K562 (cell line): Measurements from ENCODE around the gene DTX4. TPM values are rescaled to one million over a fixed set of nuclear protein-coding genes. Genes with fewer than 3 reads are reported as not detected.

ENCODE experiments used
- CCNT2 ChIP-seq: IDR thresholded peaks from 2 replicates; pipeline ENCODE4 v1.6.1; 2011; ENCODE audit warnings: borderline replicate concordance, low read depth, mild to moderate bottlenecking, moderate library complexity, mixed read lengths, low read length; ENCODE audit not compliant: insufficient read length; ENCODE audit errors: extremely low read depth
- FOXP4 ChIP-seq: sonication (generic); formaldehyde crosslinking; IDR thresholded peaks from 2 replicates; pipeline ENCODE4 v1.8.0; 2022; ENCODE audit warnings: mild to moderate bottlenecking, missing genetic modification reagents, borderline replicate concordance
- HBP1 ChIP-seq: fragments of 450-650 bp; formaldehyde crosslinking; IDR thresholded peaks from 2 replicates; pipeline ENCODE4 v1.4.0; 2022; ENCODE audit warnings: missing genetic modification characterization
- PBX2 ChIP-seq, 2 experiments: IDR thresholded peaks in 1 of 2; conservative IDR thresholded peaks in 1 of 2; 2 replicates each; pipeline ENCODE4 v1.6.1; 2016; ENCODE audit warnings: low read depth in 2 of 2, mild to moderate bottlenecking in 1 of 2, missing compliant biosample characterization in 1 of 2, missing genetic modification characterization in 1 of 2, moderate library complexity in 1 of 2
- ZNF121 ChIP-seq: sonication (generic); formaldehyde crosslinking; conservative IDR thresholded peaks from 2 replicates; pipeline ENCODE4 v1.8.0; 2022; ENCODE audit warnings: missing genetic modification reagents
- ZNF583 ChIP-seq: fragments of 250-450 bp; sonication (Bioruptor Pico); IDR thresholded peaks from 2 replicates; pipeline ENCODE4 v1.4.0; 2020
- polyA plus RNA-seq, 8 experiments: library from polyadenylated mRNA; depleted of rRNA in 4 of 8; stranded (reverse) in 5 of 8; unstranded in 3 of 8; fragments of >200 nt; fragmentation: Nextera tagmentation in 2 of 8; fragmentation: Illumina TruSeq in 1 of 8; extraction: Ambion mirVana in 2 of 8; extraction: Trizol in 1 of 8; gene quantifications; 2 replicates each; pipeline versions ENCODE4 v1.2.1 to v1.2.3, GENCODE V29; 2011 to 2014; ENCODE audit warnings: inconsistent platforms in 1 of 8, missing spikeins in 1 of 8
- total RNA-seq, 7 experiments: library from RNA; depleted of rRNA in 6 of 7; stranded (reverse); fragments of >200 nt in 6 of 7; fragmentation: Illumina TruSeq in 2 of 7; extraction: Trizol in 2 of 7; gene quantifications; 2 replicates each; pipeline versions ENCODE4 v1.2.1 to v1.2.3, GENCODE V29; 2011 to 2021; ENCODE audit warnings: low replicate concordance in 1 of 7
- TF ChIP-seq, protein P1 (sequence below), 2 experiments: fragments of 450-650 bp; IDR thresholded peaks; 2 replicates each; pipeline ENCODE4 v1.6.1; 2016; ENCODE audit warnings: mild to moderate bottlenecking in 2 of 2, borderline replicate concordance in 1 of 2, low read depth in 1 of 2, moderate library complexity in 1 of 2
- TF ChIP-seq, protein P2 (sequence below): fragments of 450-650 bp; formaldehyde crosslinking; conservative IDR thresholded peaks from 2 replicates; pipeline ENCODE4 v1.4.0; 2022; ENCODE audit warnings: mild to moderate bottlenecking, missing genetic modification characterization

Gene DTX4
- total and polyA plus RNA-seq, 9 of the 15 experiments (the other 6 are each of a cell fraction or from before 2014, with no cell fraction given) = 0.03 to 0.47 (median 0.04) TPM; not detected in 4

DNA sequence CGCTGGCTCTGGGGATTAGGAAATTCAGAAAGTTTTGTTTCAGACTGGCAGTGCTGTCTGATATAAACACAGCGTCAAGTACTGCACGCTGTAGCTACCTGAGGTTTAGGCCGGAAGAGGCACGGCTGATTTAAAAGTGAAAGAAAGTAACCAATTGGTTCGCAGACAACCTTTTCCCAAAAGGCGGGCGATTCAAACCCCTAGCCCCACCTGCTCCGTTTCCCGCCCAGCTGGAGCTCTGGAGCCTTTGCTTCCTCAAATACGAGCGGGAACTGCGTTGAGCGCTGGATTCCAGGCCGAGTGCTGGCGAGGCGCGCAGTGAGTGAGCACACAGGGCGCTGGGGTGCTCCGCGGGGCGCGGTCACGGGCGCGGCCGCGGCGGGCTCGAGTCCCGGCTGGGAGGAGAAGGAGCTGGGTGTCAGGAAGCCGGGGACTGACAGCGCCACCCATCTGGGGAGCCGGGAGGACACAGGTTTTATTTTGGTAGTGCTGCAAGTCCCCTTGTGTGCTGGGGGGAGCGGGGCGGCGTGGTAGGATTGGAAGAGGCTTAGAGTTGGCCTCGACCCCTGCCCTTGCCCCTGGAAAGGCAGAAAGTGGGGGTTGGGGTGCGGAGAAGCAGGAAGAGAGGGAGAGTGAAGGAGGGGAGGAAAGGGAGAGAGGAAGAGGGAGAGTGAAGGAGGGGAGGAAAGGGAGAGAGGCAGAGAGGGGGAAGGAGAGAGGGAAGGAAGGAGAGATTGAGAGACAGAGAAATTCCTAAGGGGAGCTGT is 27.2 kb upstream of the DTX4 start (continued):
- TF ChIP-seq, protein P1, sequence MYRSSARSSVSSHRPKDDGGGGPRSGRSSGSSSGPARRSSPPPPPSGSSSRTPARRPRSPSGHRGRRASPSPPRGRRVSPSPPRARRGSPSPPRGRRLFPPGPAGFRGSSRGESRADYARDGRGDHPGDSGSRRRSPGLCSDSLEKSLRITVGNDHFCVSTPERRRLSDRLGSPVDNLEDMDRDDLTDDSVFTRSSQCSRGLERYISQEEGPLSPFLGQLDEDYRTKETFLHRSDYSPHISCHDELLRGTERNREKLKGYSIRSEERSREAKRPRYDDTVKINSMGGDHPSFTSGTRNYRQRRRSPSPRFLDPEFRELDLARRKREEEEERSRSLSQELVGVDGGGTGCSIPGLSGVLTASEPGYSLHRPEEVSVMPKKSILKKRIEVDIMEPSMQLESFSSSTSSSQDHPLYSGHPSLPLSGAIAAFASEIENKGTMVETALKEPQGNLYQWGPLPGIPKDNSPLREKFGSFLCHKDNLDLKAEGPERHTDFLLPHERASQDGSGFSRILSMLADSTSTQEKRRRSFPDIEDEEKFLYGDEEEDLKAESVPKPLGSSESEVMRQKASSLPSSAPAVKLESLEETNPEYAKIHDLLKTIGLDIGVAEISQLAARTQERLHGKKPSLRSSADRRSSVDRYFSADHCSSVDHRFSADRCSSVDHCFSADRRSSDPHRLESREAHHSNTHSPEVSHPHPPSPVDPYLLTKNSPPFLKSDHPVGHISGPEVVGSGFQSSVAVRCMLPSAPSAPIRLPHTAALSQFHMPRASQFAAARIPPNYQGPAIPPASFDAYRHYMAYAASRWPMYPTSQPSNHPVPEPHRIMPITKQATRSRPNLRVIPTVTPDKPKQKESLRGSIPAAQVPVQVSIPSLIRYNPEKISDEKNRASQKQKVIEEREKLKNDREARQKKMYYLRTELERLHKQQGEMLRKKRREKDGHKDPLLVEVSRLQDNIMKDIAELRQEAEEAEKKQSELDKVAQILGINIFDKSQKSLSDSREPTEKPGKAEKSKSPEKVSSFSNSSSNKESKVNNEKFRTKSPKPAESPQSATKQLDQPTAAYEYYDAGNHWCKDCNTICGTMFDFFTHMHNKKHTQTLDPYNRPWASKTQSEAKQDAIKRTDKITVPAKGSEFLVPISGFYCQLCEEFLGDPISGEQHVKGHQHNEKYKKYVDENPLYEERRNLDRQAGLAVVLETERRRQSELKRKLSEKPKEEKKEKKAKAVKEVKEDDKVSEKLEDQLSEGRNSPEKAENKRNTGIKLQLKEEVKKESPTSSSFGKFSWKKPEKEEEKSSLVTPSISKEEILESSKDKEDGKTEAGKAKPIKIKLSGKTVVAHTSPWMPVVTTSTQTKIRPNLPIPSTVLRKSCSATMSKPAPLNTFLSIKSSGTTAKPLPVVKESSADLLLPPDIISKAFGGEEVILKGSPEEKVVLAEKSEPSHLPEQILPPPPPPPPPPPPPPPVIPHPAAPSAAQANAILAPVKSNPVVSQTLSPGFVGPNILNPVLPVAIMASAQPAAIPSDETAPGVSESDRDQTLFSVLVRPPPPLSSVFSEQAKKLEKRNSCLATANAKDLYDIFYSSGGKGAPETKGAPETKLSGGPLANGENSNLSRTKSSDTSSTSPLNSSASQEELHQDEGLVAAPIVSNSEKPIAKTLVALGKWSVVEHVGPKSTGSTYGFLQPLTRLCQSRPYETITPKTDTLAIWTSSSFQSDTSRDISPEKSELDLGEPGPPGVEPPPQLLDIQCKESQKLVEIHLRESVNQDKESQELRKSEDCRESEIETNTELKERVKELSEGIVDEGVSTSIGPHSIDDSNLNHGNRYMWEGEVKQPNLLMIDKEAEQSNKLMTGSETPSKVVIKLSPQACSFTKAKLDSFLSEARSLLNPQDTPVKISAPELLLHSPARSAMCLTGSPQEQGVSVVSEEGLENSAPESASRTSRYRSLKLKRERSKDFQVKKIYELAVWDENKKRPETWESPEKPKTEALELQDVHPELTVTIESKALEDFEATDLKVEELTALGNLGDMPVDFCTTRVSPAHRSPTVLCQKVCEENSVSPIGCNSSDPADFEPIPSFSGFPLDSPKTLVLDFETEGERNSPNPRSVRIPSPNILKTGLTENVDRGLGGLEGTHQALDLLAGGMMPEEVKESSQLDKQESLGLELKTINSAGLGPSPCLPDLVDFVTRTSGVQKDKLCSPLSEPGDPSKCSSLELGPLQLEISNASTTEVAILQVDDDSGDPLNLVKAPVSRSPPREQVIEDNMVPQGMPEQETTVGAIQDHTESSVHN (IDR thresholded peaks at IDR 0.05; ENCODE audit: borderline replicate concordance in 1 of 2, low read depth in 1 of 2) = no peak
- TF ChIP-seq HBP1 (CRISPR knock-in tag) = peak; percentile 91; the same call in 1 of the 2 replicates
- peak; percentile 57 for TF ChIP-seq CCNT2
- 0 out of 2 replicates have a peak, but pooled peaks have one; percentile 12 for TF ChIP-seq ZNF583 (CRISPR knock-in tag)
- peak; percentile 94 for TF ChIP-seq FOXP4 (CRISPR knock-in tag)
- no peak for TF ChIP-seq PBX2 (CRISPR knock-in tag; IDR thresholded peaks at IDR 0.05; ENCODE audit: low read depth)
- TF ChIP-seq PBX2 (tag; conservative IDR thresholded peaks at IDR 0.05; ENCODE audit: low read depth) = no peak
- TF ChIP-seq, protein P2, sequence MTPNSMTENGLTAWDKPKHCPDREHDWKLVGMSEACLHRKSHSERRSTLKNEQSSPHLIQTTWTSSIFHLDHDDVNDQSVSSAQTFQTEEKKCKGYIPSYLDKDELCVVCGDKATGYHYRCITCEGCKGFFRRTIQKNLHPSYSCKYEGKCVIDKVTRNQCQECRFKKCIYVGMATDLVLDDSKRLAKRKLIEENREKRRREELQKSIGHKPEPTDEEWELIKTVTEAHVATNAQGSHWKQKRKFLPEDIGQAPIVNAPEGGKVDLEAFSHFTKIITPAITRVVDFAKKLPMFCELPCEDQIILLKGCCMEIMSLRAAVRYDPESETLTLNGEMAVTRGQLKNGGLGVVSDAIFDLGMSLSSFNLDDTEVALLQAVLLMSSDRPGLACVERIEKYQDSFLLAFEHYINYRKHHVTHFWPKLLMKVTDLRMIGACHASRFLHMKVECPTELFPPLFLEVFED (CRISPR knock-in tag) = peak; percentile 70
- TF ChIP-seq ZNF121 = no peak; the same call in 1 of the 2 replicates
